ENCODE measurements around the gene AMOTL2.

DNA sequence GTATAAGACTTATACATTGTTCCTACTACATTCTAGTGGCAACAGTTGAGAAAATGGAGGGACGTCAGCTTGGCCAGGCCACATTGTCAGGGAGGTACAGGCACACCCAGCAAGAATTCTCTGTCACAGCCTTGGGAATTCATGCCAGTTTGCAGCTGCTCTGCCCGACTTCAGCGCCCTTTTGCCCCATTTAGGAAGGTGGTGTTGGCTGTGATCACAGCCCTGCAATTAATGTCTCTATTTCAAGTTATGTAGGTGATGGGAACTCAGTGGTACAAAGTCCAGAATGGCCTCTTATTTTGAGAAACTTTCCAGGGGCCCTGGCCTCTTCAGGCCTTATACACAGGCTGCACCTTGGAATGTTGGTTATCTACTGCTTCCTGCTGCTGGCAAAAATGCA, 26.7 kb downstream of the AMOTL2 start:
- TF ChIP-seq CTCF (IDR thresholded peaks at IDR 0.05; ENCODE audit: poor library complexity) (no peak), EZH2phosphoT487 (IDR thresholded peaks at IDR 0.05; ENCODE audit: low read depth, severe bottlenecking, unreplicated experiment) (no peak), EZH2 (IDR thresholded peaks at IDR 0.05; ENCODE audit: borderline replicate concordance) (no peak)

Data from hepatocyte (in vitro differentiated cells).